ENCODE measurements around the gene PBOV1.
"Not testable (repeated sequence)": the region's sequence is repeated elsewhere in the genome, so short reads cannot be mapped to it uniquely, and the experiment has no call there.

PBOV1 gene

GRCh38 chr6:138237463-138237862 lies 19.2 kb upstream of the PBOV1 start:
- no peak for FAIRE-seq

- FAIRE-seq, result no peak
Observed at GRCh38 chr6:138235693-138236092, 17.4 kb upstream of the PBOV1 start.

GRCh38 chr6:138235205-138235604 lies 16.9 kb upstream of the PBOV1 start:
- FAIRE-seq, result no peak

GRCh38 chr6:138234363-138234762 lies 16.1 kb upstream of the PBOV1 start:
- no peak for FAIRE-seq

GRCh38 chr6:138231381-138231886 lies 13.1 kb upstream of the PBOV1 start:
- FAIRE-seq, result no peak

GRCh38 chr6:138230759-138231380 lies 12.6 kb upstream of the PBOV1 start:
- FAIRE-seq, result no peak

GRCh38 chr6:138230221-138230620 lies 11.9 kb upstream of the PBOV1 start:
- no peak for FAIRE-seq

- no peak for FAIRE-seq
Observed at GRCh38 chr6:138229663-138230179, 11.4 kb upstream of the PBOV1 start.

- no peak for FAIRE-seq
Observed at GRCh38 chr6:138229072-138229471, 10.8 kb upstream of the PBOV1 start.

GRCh38 chr6:138227316-138227781 lies 9.1 kb upstream of the PBOV1 start:
- FAIRE-seq, result no peak

GRCh38 chr6:138226700-138227315 lies 8.5 kb upstream of the PBOV1 start:
- no peak for FAIRE-seq

- FAIRE-seq, result no peak
Observed at GRCh38 chr6:138225953-138226352, 7.7 kb upstream of the PBOV1 start.

GRCh38 chr6:138222901-138223546 lies 4.7 kb upstream of the PBOV1 start:
- FAIRE-seq, result no peak

- no peak for FAIRE-seq
Observed at GRCh38 chr6:138219901-138220300, 1.6 kb upstream of the PBOV1 start.

GRCh38 chr6:138219398-138219797 lies 1.1 kb upstream of the PBOV1 start:
- no peak for FAIRE-seq

GRCh38 chr6:138215093-138215782 lies 3.1 kb downstream of the PBOV1 start:
- FAIRE-seq, result no peak

- not testable (repeated sequence) for FAIRE-seq
Observed at GRCh38 chr6:138212530-138212929, 5.8 kb downstream of the PBOV1 start.

GRCh38 chr6:138211601-138212000 lies 6.7 kb downstream of the PBOV1 start:
- no peak for FAIRE-seq

- FAIRE-seq, result no peak
Observed at GRCh38 chr6:138211048-138211581, 7.2 kb downstream of the PBOV1 start.

GRCh38 chr6:138206862-138207261 lies 11.4 kb downstream of the PBOV1 start:
- no peak for FAIRE-seq

GRCh38 chr6:138205437-138206094 lies 12.7 kb downstream of the PBOV1 start:
- no peak for FAIRE-seq

GRCh38 chr6:138204792-138205384 lies 13.4 kb downstream of the PBOV1 start:
- no peak for FAIRE-seq

Data from endometrium (tissue), 2 donors.